OCI-LY3 (cell line): ENCODE measurements around the gene C16orf89.
"Not testable (repeated sequence)": the region's sequence is repeated elsewhere in the genome, so short reads cannot be mapped to it uniquely, and the experiment has no call there.

Source experiments
- EZH2phosphoT487 ChIP-seq: fragments of 200-600 bp; shearing (Covaris generic); IDR thresholded peaks from 2 replicates; pipeline ENCODE4 v1.6.1; 2018; ENCODE audit warnings: antibody characterized with exemption, mixed run types, low read depth
- TF ChIP-seq, protein P1 (sequence below): fragments of 200-600, 300-600 bp; sonication (generic); IDR thresholded peaks from 2 replicates; pipeline ENCODE4 v1.5.1; 2014; ENCODE audit warnings: antibody characterized with exemption, low read length, low read depth

DNA sequence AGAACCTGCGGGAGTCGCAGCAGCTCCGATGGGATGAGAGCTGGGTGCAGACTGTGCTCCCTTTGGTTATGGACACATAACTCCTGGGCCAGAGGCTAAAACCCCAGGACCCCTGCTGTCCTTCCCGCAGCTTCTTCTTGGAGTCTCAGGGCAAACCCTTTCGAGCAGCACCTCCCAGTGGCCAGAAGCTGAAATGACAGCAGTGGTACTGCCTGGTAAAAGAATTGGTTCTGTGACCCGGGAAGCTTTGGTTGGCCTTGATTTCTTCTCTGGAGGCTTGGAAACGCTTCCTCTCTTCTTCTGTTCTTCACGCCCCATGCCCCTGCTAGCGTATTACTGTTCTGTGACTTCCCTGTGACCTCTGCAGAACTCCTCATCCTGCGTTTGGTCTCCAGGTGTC is 19.0 kb upstream of the C16orf89 start:
- TF ChIP-seq, protein P1, sequence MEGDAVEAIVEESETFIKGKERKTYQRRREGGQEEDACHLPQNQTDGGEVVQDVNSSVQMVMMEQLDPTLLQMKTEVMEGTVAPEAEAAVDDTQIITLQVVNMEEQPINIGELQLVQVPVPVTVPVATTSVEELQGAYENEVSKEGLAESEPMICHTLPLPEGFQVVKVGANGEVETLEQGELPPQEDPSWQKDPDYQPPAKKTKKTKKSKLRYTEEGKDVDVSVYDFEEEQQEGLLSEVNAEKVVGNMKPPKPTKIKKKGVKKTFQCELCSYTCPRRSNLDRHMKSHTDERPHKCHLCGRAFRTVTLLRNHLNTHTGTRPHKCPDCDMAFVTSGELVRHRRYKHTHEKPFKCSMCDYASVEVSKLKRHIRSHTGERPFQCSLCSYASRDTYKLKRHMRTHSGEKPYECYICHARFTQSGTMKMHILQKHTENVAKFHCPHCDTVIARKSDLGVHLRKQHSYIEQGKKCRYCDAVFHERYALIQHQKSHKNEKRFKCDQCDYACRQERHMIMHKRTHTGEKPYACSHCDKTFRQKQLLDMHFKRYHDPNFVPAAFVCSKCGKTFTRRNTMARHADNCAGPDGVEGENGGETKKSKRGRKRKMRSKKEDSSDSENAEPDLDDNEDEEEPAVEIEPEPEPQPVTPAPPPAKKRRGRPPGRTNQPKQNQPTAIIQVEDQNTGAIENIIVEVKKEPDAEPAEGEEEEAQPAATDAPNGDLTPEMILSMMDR, result peak; percentile 49
- TF ChIP-seq EZH2phosphoT487, result not testable (repeated sequence)
